Hepatocyte (in vitro differentiated cells): ENCODE measurements around the gene PSMC5.

Source experiments
- CTCF ChIP-seq: fragments of 200-600 bp; sonication (generic); IDR thresholded peaks from 2 replicates; pipeline ENCODE4 v1.5.1; 2016; ENCODE audit warnings: antibody characterized with exemption, mild to moderate bottlenecking; ENCODE audit not compliant: poor library complexity
- EZH2 ChIP-seq: fragments of 200-600 bp; sonication (generic); IDR thresholded peaks from 2 replicates; pipeline ENCODE4 v1.6.1; 2016; ENCODE audit warnings: antibody characterized with exemption, mild to moderate bottlenecking, borderline replicate concordance
- EZH2phosphoT487 ChIP-seq: fragments of 200-600 bp; sonication (generic); IDR thresholded peaks from one replicate; pipeline ENCODE4 v1.6.1; 2018; ENCODE audit warnings: antibody characterized with exemption, mild to moderate bottlenecking, low read depth, moderate library complexity; ENCODE audit not compliant: unreplicated experiment, severe bottlenecking

GRCh38 chr17:63833741-63834373 lies 6.6 kb downstream of the PSMC5 start:
- TF ChIP-seq CTCF (no peak), EZH2phosphoT487 (no peak), EZH2 (no peak)
